Testis (tissue), 2 donors: ENCODE data around the gene SPATA46.

Experiments
- POLR2A ChIP-seq: fragments of 450-650 bp; IDR thresholded peaks from one replicate; pipeline ENCODE4 v1.6.1; 2017; ENCODE audit warnings: antibody characterized with exemption, mild to moderate bottlenecking, moderate library complexity
- TF ChIP-seq, protein P1 (sequence below), 3 experiments: fragments of 450-650 bp in 2 of 3; fragments of 200-600 bp in 1 of 3; sonication (generic) in 1 of 3; IDR thresholded peaks; one replicate each; pipeline ENCODE4 v1.5.1; 2016 to 2019; ENCODE audit warnings: antibody characterized with exemption in 3 of 3, mild to moderate bottlenecking in 2 of 3, moderate library complexity in 1 of 3

DNA sequence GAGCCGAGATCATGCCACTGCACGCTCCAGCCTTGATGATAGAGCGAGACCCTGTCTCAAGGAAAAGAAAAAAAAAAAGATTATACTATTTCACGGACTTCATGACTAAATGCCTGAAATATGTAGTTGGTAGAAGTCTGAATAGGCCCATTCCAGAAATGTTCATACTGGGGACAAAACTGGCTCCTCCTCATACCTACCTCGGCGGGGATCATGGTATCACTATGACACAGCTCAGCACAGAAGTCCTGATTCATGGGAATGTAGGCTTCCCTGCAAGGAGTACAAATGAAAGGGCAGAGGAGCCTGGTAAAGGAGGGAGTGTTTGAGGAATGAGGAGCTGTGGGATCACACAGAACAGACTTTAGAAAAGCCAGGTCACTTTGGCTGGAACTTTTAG, 5.0 kb downstream of the SPATA46 start:
- TF ChIP-seq, protein P1, sequence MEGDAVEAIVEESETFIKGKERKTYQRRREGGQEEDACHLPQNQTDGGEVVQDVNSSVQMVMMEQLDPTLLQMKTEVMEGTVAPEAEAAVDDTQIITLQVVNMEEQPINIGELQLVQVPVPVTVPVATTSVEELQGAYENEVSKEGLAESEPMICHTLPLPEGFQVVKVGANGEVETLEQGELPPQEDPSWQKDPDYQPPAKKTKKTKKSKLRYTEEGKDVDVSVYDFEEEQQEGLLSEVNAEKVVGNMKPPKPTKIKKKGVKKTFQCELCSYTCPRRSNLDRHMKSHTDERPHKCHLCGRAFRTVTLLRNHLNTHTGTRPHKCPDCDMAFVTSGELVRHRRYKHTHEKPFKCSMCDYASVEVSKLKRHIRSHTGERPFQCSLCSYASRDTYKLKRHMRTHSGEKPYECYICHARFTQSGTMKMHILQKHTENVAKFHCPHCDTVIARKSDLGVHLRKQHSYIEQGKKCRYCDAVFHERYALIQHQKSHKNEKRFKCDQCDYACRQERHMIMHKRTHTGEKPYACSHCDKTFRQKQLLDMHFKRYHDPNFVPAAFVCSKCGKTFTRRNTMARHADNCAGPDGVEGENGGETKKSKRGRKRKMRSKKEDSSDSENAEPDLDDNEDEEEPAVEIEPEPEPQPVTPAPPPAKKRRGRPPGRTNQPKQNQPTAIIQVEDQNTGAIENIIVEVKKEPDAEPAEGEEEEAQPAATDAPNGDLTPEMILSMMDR (IDR thresholded peaks at IDR 0.05), result no peak
- TF ChIP-seq POLR2A, result no peak
